Measurements from ENCODE around the gene MINDY4.

The MINDY4 gene

GRCh38 chr7:30835396-30835915 is 64.2 kb downstream of the MINDY4 start:
- H3K4me3 ChIP-seq, result no peak overlapping the region
- TF ChIP-seq, protein P1, sequence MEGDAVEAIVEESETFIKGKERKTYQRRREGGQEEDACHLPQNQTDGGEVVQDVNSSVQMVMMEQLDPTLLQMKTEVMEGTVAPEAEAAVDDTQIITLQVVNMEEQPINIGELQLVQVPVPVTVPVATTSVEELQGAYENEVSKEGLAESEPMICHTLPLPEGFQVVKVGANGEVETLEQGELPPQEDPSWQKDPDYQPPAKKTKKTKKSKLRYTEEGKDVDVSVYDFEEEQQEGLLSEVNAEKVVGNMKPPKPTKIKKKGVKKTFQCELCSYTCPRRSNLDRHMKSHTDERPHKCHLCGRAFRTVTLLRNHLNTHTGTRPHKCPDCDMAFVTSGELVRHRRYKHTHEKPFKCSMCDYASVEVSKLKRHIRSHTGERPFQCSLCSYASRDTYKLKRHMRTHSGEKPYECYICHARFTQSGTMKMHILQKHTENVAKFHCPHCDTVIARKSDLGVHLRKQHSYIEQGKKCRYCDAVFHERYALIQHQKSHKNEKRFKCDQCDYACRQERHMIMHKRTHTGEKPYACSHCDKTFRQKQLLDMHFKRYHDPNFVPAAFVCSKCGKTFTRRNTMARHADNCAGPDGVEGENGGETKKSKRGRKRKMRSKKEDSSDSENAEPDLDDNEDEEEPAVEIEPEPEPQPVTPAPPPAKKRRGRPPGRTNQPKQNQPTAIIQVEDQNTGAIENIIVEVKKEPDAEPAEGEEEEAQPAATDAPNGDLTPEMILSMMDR (IDR thresholded peaks at IDR 0.05), result no peak
- no peak overlapping the region for H3K27ac ChIP-seq
- no peak for DNase-seq (ENCODE audit: low spot score)

- no peak overlapping the region for H3K27ac ChIP-seq
- no peak for DNase-seq (ENCODE audit: low spot score)
- H3K4me3 ChIP-seq, result no peak overlapping the region
- TF ChIP-seq, protein P1 (IDR thresholded peaks at IDR 0.05), result no peak
These were observed 65.8 kb downstream of the MINDY4 start for GRCh38 chr7:30836991-30837390.

DNA sequence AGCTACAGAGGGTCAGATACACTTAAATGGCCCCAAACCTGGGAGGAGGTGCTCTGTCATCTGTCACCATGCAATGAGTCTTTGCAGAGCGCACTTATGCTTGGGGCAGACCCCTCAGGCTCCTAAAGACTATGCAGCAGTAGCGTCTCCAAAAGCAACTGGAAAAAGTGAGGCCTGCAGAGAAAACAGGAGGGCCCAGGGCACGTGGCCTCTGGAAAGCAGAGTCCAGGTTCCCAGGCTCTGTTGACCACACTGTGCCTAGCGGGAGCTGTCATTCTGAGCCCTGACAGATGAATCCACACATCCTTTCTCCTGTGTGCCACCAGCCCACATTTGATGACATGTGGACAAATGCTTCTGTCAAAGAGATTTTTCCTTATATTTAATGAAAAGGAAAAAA is 66.4 kb downstream of the MINDY4 start:
- TF ChIP-seq, protein P1 (IDR thresholded peaks at IDR 0.05), result no peak
- DNase-seq (ENCODE audit: low spot score), result no peak
- no peak overlapping the region for H3K27ac ChIP-seq
- H3K4me3 ChIP-seq, result no peak overlapping the region

GRCh38 chr7:30838008-30838407 is 66.8 kb downstream of the MINDY4 start:
- Histone ChIP-seq H3K27ac (no peak overlapping the region), H3K4me3 (no peak overlapping the region)
- TF ChIP-seq, protein P1 (IDR thresholded peaks at IDR 0.05), result no peak
- DNase-seq (ENCODE audit: low spot score), result peak; percentile 59

DNA sequence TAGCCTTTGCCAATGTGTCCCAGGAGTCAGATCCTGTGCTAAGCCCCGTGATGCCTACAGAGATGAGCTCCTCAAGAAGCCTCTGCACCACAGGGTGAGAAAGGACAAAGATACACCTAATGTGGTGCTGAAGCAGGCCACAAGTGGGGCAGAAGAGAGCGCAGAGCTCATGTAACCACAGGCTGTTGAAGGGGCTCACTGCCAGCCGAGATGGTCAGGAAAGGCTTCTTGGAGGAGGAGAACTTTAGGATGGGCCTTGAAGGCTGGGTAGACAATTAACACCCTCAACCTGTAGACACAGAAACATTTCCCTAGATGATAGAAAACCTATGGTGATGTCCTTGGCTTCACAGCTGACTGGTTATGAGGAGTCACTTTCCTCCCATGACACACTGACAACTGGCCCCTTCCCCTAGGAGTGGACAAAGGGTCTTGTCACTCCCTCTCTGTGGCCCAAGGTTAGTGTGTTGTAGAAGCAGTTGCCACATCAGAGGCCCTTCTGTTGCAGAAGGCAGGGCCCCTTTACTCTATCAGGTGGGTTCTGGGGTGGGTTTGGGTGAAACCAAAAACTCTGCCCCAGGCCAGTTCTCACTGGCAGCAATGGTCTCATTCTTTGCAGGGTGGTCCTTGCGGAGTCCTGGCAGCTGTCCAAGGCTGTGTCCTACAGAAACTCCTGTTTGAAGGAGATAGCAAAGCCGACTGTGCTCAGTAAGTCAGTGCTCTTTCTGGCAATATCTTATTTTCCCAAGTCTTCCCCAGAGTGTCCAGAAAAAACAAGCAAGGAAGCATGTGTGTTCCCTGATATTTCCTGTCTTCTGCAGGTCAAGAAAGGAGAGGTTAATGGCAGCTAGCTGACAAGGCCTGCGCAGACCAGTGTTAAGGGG is 69.2 kb downstream of the MINDY4 start:
- TF ChIP-seq, protein P1 (IDR thresholded peaks at IDR 0.05), result no peak
- DNase-seq (ENCODE audit: low spot score), result peak; percentile 61
- Histone ChIP-seq H3K27ac (peak overlapping the region in 1 of 2 donors; percentile 19), H3K4me3 (no peak overlapping the region)

- no peak overlapping the region for H3K4me3 ChIP-seq
- H3K27ac ChIP-seq, result peak overlapping the region in 1 of 2 donors; percentile 19
- TF ChIP-seq, protein P1 (IDR thresholded peaks at IDR 0.05), result no peak
- peak; percentile 41 for DNase-seq (ENCODE audit: low spot score)
These were observed 70.0 kb downstream of the MINDY4 start for GRCh38 chr7:30841025-30841735.

Measured in coronary artery (tissue), 2 donors.